ENCODE measurements around the gene PTPRJ.

The PTPRJ gene

GRCh38 chr11:48123934-48124755, 143.8 kb downstream of the PTPRJ start:
- DNase-seq (ENCODE audit: extremely low spot score), result no peak
- no peak for TF ChIP-seq CTCF (IDR thresholded peaks at IDR 0.05; ENCODE audit: control extremely low read depth, extremely low read depth, low read depth, missing control alignments)
- POLR2A ChIA-PET, result interaction anchor here (0.7 kb wide), 1 partner anchor 12 kb away, joined by 3 read pairs; no protein-coding TSS in a partner anchor
- CTCF ChIA-PET, result interaction anchor here (1.0 to 1.2 kb wide), 2 partner anchors 14 to 17 kb away, joined by 3 to 4 read pairs; no protein-coding TSS in a partner anchor

GRCh38 chr11:48124880-48125279, 144.5 kb downstream of the PTPRJ start:
- ChIA-PET POLR2A (no interaction called here), CTCF (interaction anchor here (1.2 kb wide), 1 partner anchor 18 kb away, joined by 4 read pairs; no protein-coding TSS in a partner anchor)
- no peak for TF ChIP-seq CTCF (IDR thresholded peaks at IDR 0.05; ENCODE audit: control extremely low read depth, extremely low read depth, low read depth, missing control alignments)
- DNase-seq (ENCODE audit: extremely low spot score), result no peak

GRCh38 chr11:48125866-48126265, 145.5 kb downstream of the PTPRJ start:
- TF ChIP-seq CTCF (IDR thresholded peaks at IDR 0.05; ENCODE audit: control extremely low read depth, extremely low read depth, low read depth, missing control alignments), result no peak

GRCh38 chr11:48127521-48128183, 147.3 kb downstream of the PTPRJ start:
- no peak for TF ChIP-seq CTCF (IDR thresholded peaks at IDR 0.05; ENCODE audit: control extremely low read depth, extremely low read depth, low read depth, missing control alignments)
- no peak for DNase-seq (ENCODE audit: extremely low spot score)
- CTCF ChIA-PET, result no interaction called here
- POLR2A ChIA-PET, result no interaction called here

More at GRCh38 chr11:48125866-48126265, 145.5 kb downstream of the PTPRJ start:
- DNase-seq (ENCODE audit: extremely low spot score), result no peak
- CTCF ChIA-PET, result no interaction called here
- POLR2A ChIA-PET, result no interaction called here

- TF ChIP-seq CTCF (IDR thresholded peaks at IDR 0.05; ENCODE audit: control extremely low read depth, extremely low read depth, low read depth, missing control alignments), result no peak
- ChIA-PET CTCF (interaction anchor here (1.7 kb wide), 1 partner anchor 21 kb away, joined by 6 read pairs; no protein-coding TSS in a partner anchor), POLR2A (no interaction called here)
- DNase-seq (ENCODE audit: extremely low spot score), result no peak
These were observed 149.5 kb downstream of the PTPRJ start for GRCh38 chr11:48129697-48130395.

- POLR2A ChIA-PET, result no interaction called here
- no peak for DNase-seq (ENCODE audit: extremely low spot score)
- CTCF ChIA-PET, result no interaction called here
- no peak for TF ChIP-seq CTCF (IDR thresholded peaks at IDR 0.05; ENCODE audit: control extremely low read depth, extremely low read depth, low read depth, missing control alignments)
These were observed 154.0 kb downstream of the PTPRJ start for GRCh38 chr11:48134221-48134922.

Data from GM10248 (cell line).